Nephron (organoid): ENCODE data around the gene FCGBP.

Experiments
- H3K27ac Mint-ChIP-seq, 3 experiments: 2 replicates each; pipeline ENCODE4 v1.8.0; 2020; ENCODE audit warnings: mixed read lengths in 3 of 3, mild to moderate bottlenecking in 2 of 3, moderate library complexity in 1 of 3
- H3K27me3 Mint-ChIP-seq: 2 replicates; pipeline ENCODE4 v1.8.0; 2021; ENCODE audit warnings: low read depth, mild to moderate bottlenecking, moderate library complexity, mixed read lengths
- H3K36me3 Mint-ChIP-seq: 2 replicates; pipeline ENCODE4 v1.8.0; 2020; ENCODE audit warnings: low read depth, mixed read lengths
- H3K4me1 Mint-ChIP-seq: 2 replicates; pipeline ENCODE4 v1.8.0; 2020; ENCODE audit warnings: mixed read lengths
- H3K4me3 Mint-ChIP-seq, 3 experiments: 2 replicates each; pipeline ENCODE4 v1.8.0; 2020; ENCODE audit warnings: mild to moderate bottlenecking in 3 of 3, mixed read lengths in 3 of 3, moderate library complexity in 2 of 3
- H3K9me3 Mint-ChIP-seq: 2 replicates; pipeline ENCODE4 v1.8.0; 2020; ENCODE audit warnings: mixed read lengths
- CTCF ChIP-seq, 3 experiments: fragments of 200-600 bp; sonication (generic); IDR thresholded peaks; one replicate each; pipeline ENCODE4 v1.5.0; 2021; ENCODE audit warnings: antibody characterized with exemption in 3 of 3; ENCODE audit not compliant: unreplicated experiment in 3 of 3

FCGBP gene

GRCh38 chr19:39970675-39971379 lies 36.4 kb upstream of the FCGBP start, which contains the start of gene PSMC4:
Gene PSMC4, plus strand, starts transcription at chr19:39971165. Its CDS starts 38 bp downstream, at chr19:39971203.
- no peaks in the 10 kb centered on the region for H3K27me3 Mint-ChIP-seq
- peak within 1 kb of the TSS; percentile 95 to 98 (median 97) for H3K27ac Mint-ChIP-seq
- H3K4me3 Mint-ChIP-seq = peak within 1 kb of the TSS; percentile 98 to 99 (median 99)
- TF ChIP-seq CTCF (IDR thresholded peaks at IDR 0.05; ENCODE audit: unreplicated experiment in 3 of 3) = peak; percentile 67 to 86 (median 73)
- H3K9me3 Mint-ChIP-seq = no peaks in the 10 kb centered on the region
- H3K36me3 Mint-ChIP-seq = peaks cover 39% of the 10 kb centered on the region
- peaks cover 28% of the 10 kb centered on the region for H3K4me1 Mint-ChIP-seq

- Mint-ChIP-seq H3K27me3 (no peaks in the 10 kb centered on the region), H3K4me1 (peaks cover 28% of the 10 kb centered on the region), H3K36me3 (peaks cover 34% of the 10 kb centered on the region), H3K27ac (peak overlapping the region; percentile 95 to 98 (median 97)), H3K9me3 (no peaks in the 10 kb centered on the region), H3K4me3 (peak overlapping the region; percentile 98 to 99 (median 99))
- TF ChIP-seq CTCF (IDR thresholded peaks at IDR 0.05; ENCODE audit: unreplicated experiment in 3 of 3) = no peak
Measured at GRCh38 chr19:39970425-39970674, 35.9 kb upstream of the FCGBP start.

- peaks cover 28% of the 10 kb centered on the region for H3K4me1 Mint-ChIP-seq
- peak overlapping the region; percentile 98 to 99 (median 99) for H3K4me3 Mint-ChIP-seq
- H3K9me3 Mint-ChIP-seq = no peaks in the 10 kb centered on the region
- peak overlapping the region; percentile 95 to 98 (median 97) for H3K27ac Mint-ChIP-seq
- peaks cover 29% of the 10 kb centered on the region for H3K36me3 Mint-ChIP-seq
- no peaks in the 10 kb centered on the region for H3K27me3 Mint-ChIP-seq
- TF ChIP-seq CTCF (IDR thresholded peaks at IDR 0.05; ENCODE audit: unreplicated experiment in 3 of 3) = no peak
Measured at GRCh38 chr19:39969681-39970424, 35.4 kb upstream of the FCGBP start.

GRCh38 chr19:39969266-39969665 lies 34.8 kb upstream of the FCGBP start:
- Mint-ChIP-seq H3K4me1 (peaks cover 28% of the 10 kb centered on the region), H3K27me3 (no peaks in the 10 kb centered on the region), H3K36me3 (peaks cover 23% of the 10 kb centered on the region), H3K27ac (peak overlapping the region; percentile 63 to 97 (median 95)), H3K4me3 (peak overlapping the region; percentile 98 to 99 (median 99)), H3K9me3 (no peaks in the 10 kb centered on the region)
- no peak for TF ChIP-seq CTCF (IDR thresholded peaks at IDR 0.05; ENCODE audit: unreplicated experiment in 3 of 3)

GRCh38 chr19:39968789-39969188 lies 34.4 kb upstream of the FCGBP start:
- H3K4me3 Mint-ChIP-seq = peak overlapping the region; percentile 98 to 99 (median 99)
- H3K27me3 Mint-ChIP-seq = no peaks in the 10 kb centered on the region
- H3K4me1 Mint-ChIP-seq = peaks cover 28% of the 10 kb centered on the region
- peaks cover 18% of the 10 kb centered on the region for H3K36me3 Mint-ChIP-seq
- no peaks in the 10 kb centered on the region for H3K9me3 Mint-ChIP-seq
- H3K27ac Mint-ChIP-seq = peak overlapping the region; percentile 63 to 97 (median 95)
- no peak for TF ChIP-seq CTCF (IDR thresholded peaks at IDR 0.05; ENCODE audit: unreplicated experiment in 3 of 3)
